GM18499 (cell line): ENCODE results near the gene RPUSD4.

ENCODE experiments used
- ATAC-seq: cut with Tn5 transposase; IDR thresholded peaks from one replicate; pipeline ENCODE4 v1.9.1; 2021; ENCODE audit warnings: moderate number of reproducible peaks; ENCODE audit not compliant: insufficient read depth, unreplicated experiment

RPUSD4 gene

GRCh38 chr11:126185259-126186024, 26.0 kb downstream of the RPUSD4 start:
- no peak for ATAC-seq

GRCh38 chr11:126182787-126183445, 28.5 kb downstream of the RPUSD4 start:
- ATAC-seq: no peak

GRCh38 chr11:126181939-126182730, 29.3 kb downstream of the RPUSD4 start:
- ATAC-seq: no peak

GRCh38 chr11:126176853-126177470, 34.5 kb downstream of the RPUSD4 start:
- ATAC-seq: no peak

GRCh38 chr11:126175393-126175792, 36.1 kb downstream of the RPUSD4 start:
- ATAC-seq: no peak

- ATAC-seq: no peak
Observed at GRCh38 chr11:126174816-126175215, 36.6 kb downstream of the RPUSD4 start.

- no peak for ATAC-seq
Observed at GRCh38 chr11:126173257-126173656, 38.2 kb downstream of the RPUSD4 start.

GRCh38 chr11:126172596-126173038, 38.8 kb downstream of the RPUSD4 start:
- ATAC-seq: no peak

GRCh38 chr11:126169291-126169690, 42.2 kb downstream of the RPUSD4 start:
- no peak for ATAC-seq

GRCh38 chr11:126167488-126167887, 44.0 kb downstream of the RPUSD4 start:
- ATAC-seq: no peak

- ATAC-seq: no peak
Observed at GRCh38 chr11:126166413-126166812, 45.0 kb downstream of the RPUSD4 start.

GRCh38 chr11:126165757-126166156, 45.7 kb downstream of the RPUSD4 start:
- no peak for ATAC-seq

GRCh38 chr11:126165311-126165720, 46.1 kb downstream of the RPUSD4 start:
- ATAC-seq: no peak

- no peak for ATAC-seq
Observed at GRCh38 chr11:126164781-126165180, 46.7 kb downstream of the RPUSD4 start.

GRCh38 chr11:126163779-126164178, 47.7 kb downstream of the RPUSD4 start:
- ATAC-seq: no peak

GRCh38 chr11:126163074-126163700, 48.3 kb downstream of the RPUSD4 start:
- ATAC-seq: no peak

- no peak for ATAC-seq
Observed at GRCh38 chr11:126162306-126163030, 49.0 kb downstream of the RPUSD4 start.

- no peak for ATAC-seq
Observed at GRCh38 chr11:126161023-126161391, 50.4 kb downstream of the RPUSD4 start.

GRCh38 chr11:126160345-126161022, 51.0 kb downstream of the RPUSD4 start:
- ATAC-seq: no peak
